SIG-M5 treated with dmso at 0.1 percent for 504 hours (cell line): Measurements from ENCODE around the gene IL25.
"Not testable (repeated sequence)": the region's sequence is repeated elsewhere in the genome, so short reads cannot be mapped to it uniquely, and the experiment has no call there.

Experiments used
- DNase-seq: peaks from one replicate; lab custom pipeline; 2025; ENCODE audit not compliant: unreplicated experiment; lab: John Stamatoyannopoulos, UW

Gene IL25

DNA sequence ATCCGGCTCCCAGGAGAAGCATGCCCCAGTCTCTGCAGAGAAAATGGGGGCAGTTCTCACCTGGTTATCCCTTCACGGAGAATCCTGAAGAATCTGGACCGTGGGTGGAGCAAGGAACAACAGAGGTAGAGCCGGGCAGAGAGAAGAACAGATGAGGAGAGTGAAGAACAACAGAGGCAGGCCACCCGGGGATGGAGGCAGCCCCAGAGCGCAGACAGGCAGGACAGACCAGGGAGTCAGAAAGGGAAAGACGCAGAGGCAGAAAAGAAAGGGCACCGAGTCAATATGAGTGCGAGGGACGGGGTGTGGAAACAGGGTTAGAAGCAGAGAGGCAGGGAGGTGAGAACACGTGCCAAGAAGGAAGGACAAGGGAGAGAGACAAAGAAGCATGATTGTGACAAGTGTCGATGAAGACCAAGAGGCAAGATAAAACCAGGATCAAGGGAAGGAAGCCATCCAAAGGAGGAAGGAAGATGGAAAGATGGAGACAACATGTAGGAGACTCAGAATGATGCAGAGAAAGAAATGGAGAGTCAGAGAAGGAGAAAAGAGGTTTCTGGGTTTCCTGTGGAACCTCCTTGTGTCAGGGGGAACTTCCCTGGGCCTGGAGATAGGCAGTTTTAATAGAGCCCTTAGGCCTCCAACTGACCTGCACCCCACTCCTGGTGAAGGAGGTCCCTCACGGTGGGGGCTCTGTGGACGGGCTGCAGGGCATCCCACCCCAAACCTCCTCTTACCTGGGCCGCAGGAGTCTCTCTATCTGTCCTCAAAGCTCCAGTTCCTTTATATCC is 35.1 kb downstream of the IL25 start, which contains the start of gene MYH6:
MYH6 (minus strand) TSS at position 758 of the 791 bp plus-strand sequence. CDS start 1,050 bp downstream, outside the sequence.
- DNase-seq: no peak

GRCh38 chr14:23408307-23408630 is 35.7 kb downstream of the IL25 start:
- no peak for DNase-seq

GRCh38 chr14:23409475-23409874 is 36.9 kb downstream of the IL25 start:
- DNase-seq: no peak

DNA sequence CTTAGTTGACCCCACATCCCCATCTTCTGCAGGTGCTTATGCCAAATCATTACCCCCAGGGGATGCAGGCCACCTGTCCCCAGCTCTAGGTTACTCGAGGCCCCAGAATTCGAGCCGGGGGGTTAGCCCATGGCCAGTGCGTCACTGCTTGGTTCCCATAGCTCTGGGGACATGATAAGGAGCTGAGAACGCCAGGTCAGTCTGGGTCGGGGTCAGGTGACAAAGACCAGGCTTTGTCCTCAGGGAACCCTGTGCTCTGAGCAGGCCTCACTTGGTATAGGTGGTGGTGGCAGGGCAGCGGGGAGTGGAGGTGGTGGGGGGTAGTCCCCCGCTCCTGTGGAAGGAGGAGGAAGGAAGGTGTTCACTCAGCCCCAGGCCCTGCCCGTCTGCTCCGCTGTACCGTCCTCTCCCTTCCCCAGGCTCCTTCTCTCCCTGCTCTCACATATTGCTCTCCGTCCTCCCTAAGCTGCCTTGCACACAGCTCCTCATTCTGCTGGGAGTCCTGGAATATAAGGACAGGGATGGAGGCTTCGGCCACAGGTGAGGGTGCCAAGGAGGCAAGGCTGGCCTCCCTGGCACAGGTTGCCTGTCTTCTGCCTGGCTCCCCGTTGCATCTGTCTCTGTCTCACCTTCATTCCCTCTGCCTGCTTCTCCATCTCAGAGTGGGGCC is 37.5 kb downstream of the IL25 start:
- no peak for DNase-seq

GRCh38 chr14:23411563-23412525 is 39.2 kb downstream of the IL25 start:
- DNase-seq: no peak

DNA sequence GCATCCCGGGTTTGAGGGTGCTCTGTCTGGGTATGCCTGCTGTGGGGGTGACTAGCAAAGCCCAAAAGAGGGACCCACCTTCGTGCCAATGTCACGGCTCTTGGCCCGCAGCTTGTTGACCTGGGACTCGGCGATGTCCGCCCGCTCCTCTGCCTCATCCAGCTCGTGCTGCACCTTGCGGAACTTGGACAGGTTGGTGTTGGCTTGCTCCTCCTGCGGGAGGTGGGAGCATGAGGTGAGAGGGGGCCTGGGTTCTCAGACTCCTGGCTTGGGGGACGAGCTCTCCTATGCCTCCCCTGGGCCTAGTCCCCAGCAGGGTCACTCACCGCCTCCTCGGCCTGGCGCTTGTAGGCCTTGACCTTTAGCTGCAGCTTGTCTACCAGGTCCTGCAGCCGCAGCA is 41.1 kb downstream of the IL25 start:
- DNase-seq: no peak

- no peak for DNase-seq
These were observed 41.6 kb downstream of the IL25 start for GRCh38 chr14:23414254-23414653.

DNA sequence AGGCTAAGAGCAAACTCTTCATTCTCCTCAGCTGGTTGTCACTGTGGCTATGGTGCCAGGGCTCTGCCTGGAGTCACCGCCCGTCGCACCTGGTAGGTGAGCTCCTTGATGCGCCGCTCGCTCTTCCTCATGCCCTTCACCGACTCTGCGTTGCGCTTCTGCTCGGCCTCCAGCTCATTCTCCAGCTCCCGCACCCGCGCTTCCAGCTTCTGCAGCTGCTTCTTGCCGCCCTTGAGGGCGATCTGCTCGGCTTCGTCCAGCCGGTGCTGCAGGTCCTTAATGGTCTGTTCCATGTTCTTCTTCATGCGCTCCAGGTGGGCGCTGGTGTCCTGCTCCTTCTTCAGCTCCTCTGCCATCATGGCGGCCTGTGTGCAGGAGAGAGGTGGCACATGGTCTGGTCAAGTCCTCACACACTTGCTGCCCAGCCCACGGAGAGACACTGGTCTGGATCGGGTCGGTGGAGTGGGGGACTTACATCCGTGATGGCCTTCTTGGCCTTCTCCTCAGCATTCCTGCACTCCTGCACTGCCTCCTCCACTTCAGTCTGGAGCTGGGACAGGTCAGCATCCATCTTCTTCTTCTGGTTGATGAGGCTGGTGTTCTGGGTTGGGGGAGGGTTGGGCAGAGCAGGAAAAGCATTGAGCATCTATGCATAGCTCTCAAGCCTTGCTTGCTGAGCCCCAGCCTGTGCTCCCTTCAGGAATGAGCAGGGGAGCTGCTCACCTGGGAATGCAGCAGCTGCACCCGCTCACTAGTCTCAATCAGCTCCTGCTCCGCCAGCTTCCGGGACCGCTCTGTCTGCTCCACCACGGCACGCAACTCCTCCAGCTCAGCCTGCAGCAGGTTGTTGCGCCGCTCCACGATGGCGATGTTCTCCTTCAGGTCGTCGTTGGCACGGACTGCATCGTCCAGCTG is 42.6 kb downstream of the IL25 start:
- DNase-seq: no peak

DNA sequence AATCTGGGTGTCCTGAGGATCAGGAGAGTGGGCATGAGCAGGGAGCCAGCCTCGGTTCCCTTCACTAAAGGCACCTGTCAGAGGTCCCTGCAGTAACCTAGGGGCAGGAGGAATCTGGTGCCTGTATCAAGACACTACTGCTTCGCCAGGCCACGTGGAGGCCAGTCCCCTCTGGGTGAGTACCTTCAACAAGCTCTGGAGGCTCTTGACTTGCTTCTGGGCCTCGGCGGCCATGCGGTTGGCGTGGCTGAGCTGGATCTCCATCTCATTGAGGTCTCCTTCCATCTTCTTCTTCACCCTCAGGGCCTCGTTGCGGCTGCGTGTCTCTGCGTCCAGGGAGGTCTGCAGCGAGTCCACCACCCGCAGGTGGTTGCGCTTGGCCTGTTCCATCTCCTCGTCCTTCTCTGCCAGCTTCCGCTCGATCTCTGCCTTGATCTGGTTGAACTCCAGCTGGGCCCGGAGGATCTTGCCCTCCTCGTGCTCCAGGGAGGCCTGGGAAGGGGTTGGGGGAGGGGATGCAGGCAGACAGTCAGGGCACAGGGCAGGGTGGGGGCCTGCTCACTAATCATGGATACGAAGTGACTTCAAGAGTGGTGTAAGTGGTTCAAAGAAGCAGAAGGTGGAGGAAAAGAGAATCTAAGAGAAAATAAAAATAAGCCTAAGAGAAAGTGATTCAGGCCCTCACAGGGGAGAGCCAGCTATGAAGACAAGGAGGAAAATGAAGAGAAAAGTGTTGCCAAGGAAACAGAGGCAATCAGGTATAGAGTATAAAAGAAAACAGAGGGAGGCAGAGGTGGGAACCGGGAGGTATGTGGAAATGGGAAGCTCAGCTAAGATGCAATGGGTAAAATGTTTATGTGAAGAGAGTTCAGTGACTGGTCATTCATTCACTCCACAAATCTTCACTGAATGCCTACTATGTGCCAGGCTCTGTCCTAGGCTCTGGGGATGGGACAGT is 43.5 kb downstream of the IL25 start:
- DNase-seq: no peak

- no peak for DNase-seq
These were observed 44.2 kb downstream of the IL25 start for GRCh38 chr14:23416801-23417200.

- not testable (repeated sequence) for DNase-seq
These were observed 44.7 kb downstream of the IL25 start for GRCh38 chr14:23417269-23417668.

GRCh38 chr14:23418021-23418420 is 45.4 kb downstream of the IL25 start:
- no peak for DNase-seq

- DNase-seq: not testable (repeated sequence)
These were observed 47.0 kb downstream of the IL25 start for GRCh38 chr14:23419646-23420045.

- DNase-seq: no peak
These were observed 49.0 kb downstream of the IL25 start for GRCh38 chr14:23421594-23421993.

- DNase-seq: no peak
These were observed 51.0 kb downstream of the IL25 start for GRCh38 chr14:23423657-23424056.

GRCh38 chr14:23425169-23425568 is 52.6 kb downstream of the IL25 start:
- DNase-seq: no peak

GRCh38 chr14:23425798-23426197 is 53.2 kb downstream of the IL25 start:
- not testable (repeated sequence) for DNase-seq
